ENCODE measurements around the gene DENND1A. TPM values are rescaled to one million over a fixed set of nuclear protein-coding genes. Genes with fewer than 3 reads are reported as not detected.

DENND1A gene
- total and polyA plus RNA-seq, 2 of the 13 experiments (the other 11 are each of a cell fraction or from before 2014, with no cell fraction given): 14.8 to 30.1 TPM

GRCh38 chr9:123375469-123376132 is 554.3 kb downstream of the DENND1A start (continued):
- 0 out of 2 replicates have a peak, but pooled peaks have one; percentile 13 for TF ChIP-seq ZNF263 (CRISPR knock-in tag; IDR thresholded peaks at IDR 0.05)
- 0 out of 2 replicates have a peak, but pooled peaks have one; percentile 13 for TF ChIP-seq ZNF777 (CRISPR knock-in tag; IDR thresholded peaks at IDR 0.05)
- no peak for TF ChIP-seq E2F1 (CRISPR knock-in tag; IDR thresholded peaks at IDR 0.05)
- no peak for TF ChIP-seq USF2 (IDR thresholded peaks at IDR 0.05; ENCODE audit: low read depth, low read length)
- TF ChIP-seq USF2 (CRISPR knock-in tag; IDR thresholded peaks at IDR 0.05; ENCODE audit: borderline replicate concordance): no peak
- TF ChIP-seq ZNF720 (CRISPR knock-in tag; IDR thresholded peaks at IDR 0.05): no peak
- TF ChIP-seq ZNF678 (CRISPR knock-in tag; IDR thresholded peaks at IDR 0.05): no peak
- no peak for TF ChIP-seq FOXA1 (IDR thresholded peaks at IDR 0.05)
- no peak for TF ChIP-seq FOXA1 (CRISPR knock-in tag; IDR thresholded peaks at IDR 0.05)
- TF ChIP-seq HDAC1 (CRISPR knock-in tag; IDR thresholded peaks at IDR 0.05): no peak
- no peak for TF ChIP-seq NCOA2 (CRISPR knock-in tag; IDR thresholded peaks at IDR 0.05)
- no peak for TF ChIP-seq HNRNPUL1 (IDR thresholded peaks at IDR 0.05; ENCODE audit: low read depth, low read length)
- TF ChIP-seq, protein P1, sequence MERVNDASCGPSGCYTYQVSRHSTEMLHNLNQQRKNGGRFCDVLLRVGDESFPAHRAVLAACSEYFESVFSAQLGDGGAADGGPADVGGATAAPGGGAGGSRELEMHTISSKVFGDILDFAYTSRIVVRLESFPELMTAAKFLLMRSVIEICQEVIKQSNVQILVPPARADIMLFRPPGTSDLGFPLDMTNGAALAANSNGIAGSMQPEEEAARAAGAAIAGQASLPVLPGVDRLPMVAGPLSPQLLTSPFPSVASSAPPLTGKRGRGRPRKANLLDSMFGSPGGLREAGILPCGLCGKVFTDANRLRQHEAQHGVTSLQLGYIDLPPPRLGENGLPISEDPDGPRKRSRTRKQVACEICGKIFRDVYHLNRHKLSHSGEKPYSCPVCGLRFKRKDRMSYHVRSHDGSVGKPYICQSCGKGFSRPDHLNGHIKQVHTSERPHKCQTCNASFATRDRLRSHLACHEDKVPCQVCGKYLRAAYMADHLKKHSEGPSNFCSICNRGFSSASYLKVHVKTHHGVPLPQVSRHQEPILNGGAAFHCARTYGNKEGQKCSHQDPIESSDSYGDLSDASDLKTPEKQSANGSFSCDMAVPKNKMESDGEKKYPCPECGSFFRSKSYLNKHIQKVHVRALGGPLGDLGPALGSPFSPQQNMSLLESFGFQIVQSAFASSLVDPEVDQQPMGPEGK (CRISPR knock-in tag; IDR thresholded peaks at IDR 0.05): peak; percentile 67
- TF ChIP-seq ARID4A (CRISPR knock-in tag; IDR thresholded peaks at IDR 0.05; ENCODE audit: borderline replicate concordance): peak; percentile 28; the same call in 1 of the 2 replicates
